ENCODE results near the gene KIF1A.

DNA sequence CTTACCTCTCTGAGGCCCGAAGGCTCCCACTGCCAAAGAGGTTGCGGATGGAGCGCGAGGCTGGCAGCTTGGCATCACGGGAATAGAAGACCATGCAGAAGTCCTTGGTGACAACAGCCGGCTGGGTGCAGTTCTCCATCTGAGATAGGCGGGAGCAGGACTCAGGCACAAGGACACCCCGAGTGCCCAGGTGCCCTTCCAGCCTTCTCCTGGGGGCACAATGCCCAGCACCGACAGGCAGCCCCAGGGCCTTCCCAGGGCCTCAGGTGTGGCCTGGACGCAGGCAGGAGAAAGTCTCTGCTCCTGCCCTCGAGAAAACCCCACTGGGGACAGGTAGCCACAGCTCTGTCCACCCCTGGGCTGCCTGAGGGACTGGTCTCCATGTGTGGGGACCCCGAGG, 94.8 kb downstream of the KIF1A start:
- TF ChIP-seq, protein P1, sequence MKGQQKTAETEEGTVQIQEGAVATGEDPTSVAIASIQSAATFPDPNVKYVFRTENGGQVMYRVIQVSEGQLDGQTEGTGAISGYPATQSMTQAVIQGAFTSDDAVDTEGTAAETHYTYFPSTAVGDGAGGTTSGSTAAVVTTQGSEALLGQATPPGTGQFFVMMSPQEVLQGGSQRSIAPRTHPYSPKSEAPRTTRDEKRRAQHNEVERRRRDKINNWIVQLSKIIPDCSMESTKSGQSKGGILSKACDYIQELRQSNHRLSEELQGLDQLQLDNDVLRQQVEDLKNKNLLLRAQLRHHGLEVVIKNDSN (IDR thresholded peaks at IDR 0.05), result no peak
- TF ChIP-seq ZBTB7A (IDR thresholded peaks at IDR 0.05; ENCODE audit: low read depth) (no peak), YY1 (IDR thresholded peaks at IDR 0.05; ENCODE audit: low read depth) (no peak)

All from Ishikawa (cell line).